Stomach (tissue), 9 donors: Measurements from ENCODE around the gene TCTN2. TPM values are rescaled to one million over a fixed set of nuclear protein-coding genes. Genes with fewer than 3 reads are reported as not detected.

Experiments
- DNase-seq, 2 donors: peaks; one replicate each; pipeline versions ENCODE4 v3.0.0 to v3.0.0-alpha.2; 2013 to 2019
- H3K27ac ChIP-seq, 5 donors: fragments of 200-600 bp in 4 of 5; sonication (generic) in 4 of 5; one replicate each; pipeline ENCODE4 v1.5.1; 2013 to 2019; ENCODE audit warnings: mild to moderate bottlenecking in 1 of 5, moderate library complexity in 1 of 5
- H3K27me3 ChIP-seq, 3 donors: fragments of 200-600 bp; sonication (generic); one replicate each; pipeline ENCODE4 v1.5.1; 2017 to 2019; ENCODE audit warnings: mixed run types in 1 of 3
- H3K36me3 ChIP-seq, 4 donors: fragments of 200-600 bp; sonication (generic); 1 replicate in 3 of 4; 2 replicates in 1 of 4; pipeline ENCODE4 v1.5.1; 2016 to 2019
- H3K4me1 ChIP-seq, 4 donors: fragments of 200-600 bp; sonication (generic); one replicate each; pipeline ENCODE4 v1.5.1; 2016 to 2019
- H3K4me3 ChIP-seq, 4 donors: fragments of 200-600 bp; sonication (generic) in 3 of 4; one replicate each; pipeline ENCODE4 v1.5.1; 2016 to 2019; ENCODE audit warnings: mild to moderate bottlenecking in 1 of 4
- H3K9me3 ChIP-seq, 4 donors: fragments of 200-600 bp; sonication (generic); one replicate each; pipeline ENCODE4 v1.5.1; 2016 to 2019
- EP300 ChIP-seq: sonication (generic); formaldehyde crosslinking; IDR thresholded peaks from one replicate; pipeline ENCODE4 v1.6.1; 2017; ENCODE audit warnings: antibody characterized with exemption
- POLR2A ChIP-seq, 4 donors: fragments of 450-650 bp; IDR thresholded peaks; one replicate each; pipeline ENCODE4 v1.6.1; 2016; ENCODE audit warnings: antibody characterized with exemption in 4 of 4, control low read depth in 2 of 4, mild to moderate bottlenecking in 1 of 4, moderate library complexity in 1 of 4
- POLR2AphosphoS5 ChIP-seq, 3 donors: sonication (generic); formaldehyde crosslinking; IDR thresholded peaks; one replicate each; pipeline ENCODE4 v1.6.1; 2016; ENCODE audit warnings: antibody characterized with exemption in 3 of 3
- WGBS, 5 donors: extraction: QIAGEN DNeasy Blood & Tissue Kit in 3 of 5; methylation state at CpG; one replicate each; pipeline versions ENCODE4 v1.1.5 to v1.1.7; 2013 to 2018; 5-methylcytosine and 5-hydroxymethylcytosine counted together
- intact Hi-C: fragments of 100-400 bp; cut with DNase I; formaldehyde crosslinking; loops from one replicate; pipeline ENCODE4 v1.15.1; 2023; ENCODE audit warnings: low total_unique reads
- polyA plus RNA-seq, 3 donors: library from polyadenylated mRNA; stranded (reverse); fragments of 200-250 nt; gene quantifications; one replicate each; pipeline ENCODE4 v1.2.3, GENCODE V29; 2013
- total RNA-seq, 5 donors: library from RNA; depleted of rRNA; stranded (reverse); fragments of >200 nt; gene quantifications; one replicate each; pipeline versions ENCODE4 v1.1.0 to v1.2.3, GENCODE V29; 2014 to 2016
- TF ChIP-seq, protein P1 (sequence below), 7 experiments: fragments of 450-650 bp in 4 of 7; fragments of 200-600 bp in 3 of 7; sonication (generic) in 3 of 7; IDR thresholded peaks; one replicate each; pipeline ENCODE4 v1.5.1; 2016 to 2019; ENCODE audit warnings: antibody characterized with exemption in 7 of 7, control low read depth in 2 of 7, mild to moderate bottlenecking in 1 of 7
- donor health status: healthy with polysubstance abuse.
- donor health status: Bipolar disorder and iron deficiency.
- donor health status: healthy.

TCTN2 gene
- total and polyA plus RNA-seq, 8 donors = 1.2 to 24.1 (median 6.0) TPM

DNA sequence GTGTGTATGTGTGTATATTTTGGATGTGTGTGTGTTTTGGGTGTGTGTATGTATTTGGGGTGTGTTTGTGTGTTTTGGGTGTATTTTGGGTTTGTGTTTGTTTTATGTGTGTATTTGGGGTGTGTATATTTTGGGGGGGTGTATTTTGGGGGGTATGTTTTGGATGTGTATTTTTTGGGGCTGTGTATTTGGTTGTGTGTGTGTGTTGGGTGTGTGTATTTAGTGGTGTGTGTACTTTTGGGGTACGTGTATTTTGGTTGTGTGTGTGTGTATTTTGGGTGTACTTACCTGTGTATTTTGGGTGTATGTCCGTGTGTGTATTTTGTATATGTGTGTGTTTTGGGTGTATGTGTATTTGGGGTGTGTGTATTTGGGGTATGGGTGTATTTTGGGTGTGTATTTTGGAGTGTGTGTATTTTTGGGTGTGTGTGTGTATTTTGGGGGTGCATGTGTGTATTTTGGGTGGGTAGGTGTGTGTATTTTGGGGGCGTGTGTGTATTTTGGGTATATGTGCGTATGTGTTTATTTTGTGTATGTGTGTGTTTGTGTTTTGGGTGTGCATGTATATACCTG is 16.7 kb upstream of the TCTN2 start:
- Histone ChIP-seq H3K9me3 (no peaks in the 10 kb centered on the region), H3K4me3 (no peak overlapping the region), H3K27ac (no peak overlapping the region), H3K4me1 (no peaks in the 10 kb centered on the region), H3K36me3 (peaks cover 14 to 88% (median 85%) of the 10 kb centered on the region in 4 donors), H3K27me3 (no peaks in the 10 kb centered on the region)
- TF ChIP-seq POLR2AphosphoS5 (IDR thresholded peaks at IDR 0.05) = no peak
- no peak for TF ChIP-seq POLR2A (IDR thresholded peaks at IDR 0.05)
- TF ChIP-seq EP300 = no peak
- TF ChIP-seq, protein P1, sequence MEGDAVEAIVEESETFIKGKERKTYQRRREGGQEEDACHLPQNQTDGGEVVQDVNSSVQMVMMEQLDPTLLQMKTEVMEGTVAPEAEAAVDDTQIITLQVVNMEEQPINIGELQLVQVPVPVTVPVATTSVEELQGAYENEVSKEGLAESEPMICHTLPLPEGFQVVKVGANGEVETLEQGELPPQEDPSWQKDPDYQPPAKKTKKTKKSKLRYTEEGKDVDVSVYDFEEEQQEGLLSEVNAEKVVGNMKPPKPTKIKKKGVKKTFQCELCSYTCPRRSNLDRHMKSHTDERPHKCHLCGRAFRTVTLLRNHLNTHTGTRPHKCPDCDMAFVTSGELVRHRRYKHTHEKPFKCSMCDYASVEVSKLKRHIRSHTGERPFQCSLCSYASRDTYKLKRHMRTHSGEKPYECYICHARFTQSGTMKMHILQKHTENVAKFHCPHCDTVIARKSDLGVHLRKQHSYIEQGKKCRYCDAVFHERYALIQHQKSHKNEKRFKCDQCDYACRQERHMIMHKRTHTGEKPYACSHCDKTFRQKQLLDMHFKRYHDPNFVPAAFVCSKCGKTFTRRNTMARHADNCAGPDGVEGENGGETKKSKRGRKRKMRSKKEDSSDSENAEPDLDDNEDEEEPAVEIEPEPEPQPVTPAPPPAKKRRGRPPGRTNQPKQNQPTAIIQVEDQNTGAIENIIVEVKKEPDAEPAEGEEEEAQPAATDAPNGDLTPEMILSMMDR (IDR thresholded peaks at IDR 0.05) = no peak
- intact Hi-C loops = no loop called here
- no peak for DNase-seq
- WGBS, 5 donors = 56 to 72% (median 66%) methylated on average over 4 of the region's 4 CpGs

DNA sequence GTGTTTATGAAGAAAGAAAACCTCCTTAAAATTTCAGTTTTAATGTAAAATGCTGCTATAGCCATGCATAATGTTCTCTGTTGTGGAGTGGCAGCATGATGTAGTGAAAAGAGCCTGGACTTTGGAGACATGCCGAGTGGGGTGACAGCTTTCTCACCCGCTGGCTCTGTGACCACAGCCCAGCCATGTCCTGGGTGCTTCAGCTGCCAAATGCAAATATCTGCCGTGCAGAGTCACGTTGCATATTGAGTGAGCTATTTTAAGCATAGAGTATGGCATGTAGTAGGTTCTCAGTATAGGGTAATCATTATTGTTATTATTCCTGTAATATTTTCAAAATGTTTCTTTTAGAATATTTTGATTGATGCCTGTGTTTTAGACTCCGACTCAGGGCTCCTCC is 15.5 kb upstream of the TCTN2 start:
- Histone ChIP-seq H3K4me3 (no peak overlapping the region), H3K27ac (no peak overlapping the region), H3K4me1 (no peaks in the 10 kb centered on the region), H3K9me3 (no peaks in the 10 kb centered on the region), H3K27me3 (no peaks in the 10 kb centered on the region), H3K36me3 (peaks cover 14 to 88% (median 85%) of the 10 kb centered on the region in 4 donors)
- no peak for TF ChIP-seq POLR2A (IDR thresholded peaks at IDR 0.05)
- no peak for TF ChIP-seq EP300
- TF ChIP-seq POLR2AphosphoS5 (IDR thresholded peaks at IDR 0.05) = no peak
- TF ChIP-seq, protein P1 (IDR thresholded peaks at IDR 0.05) = no peak
- intact Hi-C loops = no loop called here
- WGBS, 5 donors = 73 to 90% (median 81%) methylated on average over 5 of the region's 5 CpGs
- no peak for DNase-seq

DNA sequence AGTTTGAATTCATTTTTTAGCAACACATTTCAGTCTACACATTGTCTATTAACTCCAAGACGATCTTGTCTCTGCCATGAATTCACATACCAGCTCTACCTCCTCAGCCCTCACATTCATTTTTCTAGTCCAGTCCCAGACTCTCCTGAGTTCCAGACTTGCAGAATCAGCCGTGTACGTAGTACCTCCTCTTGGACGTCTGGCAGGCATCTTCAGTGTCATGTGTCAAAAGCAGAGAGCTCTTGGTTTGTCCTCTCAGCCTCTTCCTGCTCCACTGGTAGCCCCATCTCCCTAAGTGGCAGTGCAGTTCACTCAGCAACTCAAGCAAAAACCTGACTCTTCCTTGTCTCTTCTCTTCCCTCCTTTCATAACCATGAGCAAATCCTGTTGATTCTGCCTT is 14.5 kb upstream of the TCTN2 start:
- TF ChIP-seq POLR2A (IDR thresholded peaks at IDR 0.05) (no peak), EP300 (no peak), POLR2AphosphoS5 (IDR thresholded peaks at IDR 0.05) (no peak)
- TF ChIP-seq, protein P1 (IDR thresholded peaks at IDR 0.05) = no peak
- DNase-seq = no peak
- Histone ChIP-seq H3K27ac (no peak overlapping the region), H3K27me3 (no peaks in the 10 kb centered on the region), H3K36me3 (peaks cover 9 to 88% (median 80%) of the 10 kb centered on the region in 4 donors), H3K4me3 (no peak overlapping the region), H3K4me1 (no peaks in the 10 kb centered on the region), H3K9me3 (no peaks in the 10 kb centered on the region)
- intact Hi-C loops = no loop called here
- 86 to 88% (median 88%) methylated on average over 4 of the region's 4 CpGs for WGBS, 5 donors

DNA sequence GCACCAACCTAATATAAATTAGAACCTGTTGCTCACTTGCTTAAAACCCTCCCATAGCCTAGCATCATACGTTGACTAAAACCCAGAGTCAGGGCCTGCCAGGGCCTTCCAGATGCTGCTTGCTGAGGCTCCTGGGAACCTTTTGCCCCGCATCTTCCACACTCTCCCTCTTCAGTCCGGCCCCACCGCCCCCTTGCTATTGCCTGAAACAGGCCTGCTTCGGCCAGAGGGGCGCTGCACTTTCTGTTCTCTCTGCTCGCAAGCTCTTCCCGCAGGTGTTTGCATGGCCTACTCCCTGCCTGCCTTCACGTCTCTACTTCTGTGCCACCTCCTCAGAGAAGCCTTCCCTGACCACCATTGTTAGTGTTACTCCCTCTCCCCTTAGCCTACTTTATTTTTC is 13.7 kb upstream of the TCTN2 start:
- no peaks in the 10 kb centered on the region for H3K4me1 ChIP-seq
- H3K36me3 ChIP-seq = peaks cover 6 to 84% (median 74%) of the 10 kb centered on the region in 4 donors
- H3K4me3 ChIP-seq = no peak overlapping the region
- WGBS, 5 donors = 91 to 94% (median 93%) methylated on average over 9 of the region's 9 CpGs
- no peaks in the 10 kb centered on the region for H3K9me3 ChIP-seq
- no peak for DNase-seq
- TF ChIP-seq POLR2A (IDR thresholded peaks at IDR 0.05) = no peak
- no peak for TF ChIP-seq EP300
- TF ChIP-seq, protein P1 (IDR thresholded peaks at IDR 0.05) = no peak
- no peak for TF ChIP-seq POLR2AphosphoS5 (IDR thresholded peaks at IDR 0.05)
- H3K27me3 ChIP-seq = no peaks in the 10 kb centered on the region
- intact Hi-C loops = no loop called here
- H3K27ac ChIP-seq = no peak overlapping the region
